GM10266 (cell line): ENCODE measurements around the gene HNRNPL.

Source experiments
- DNase-seq: peaks from one replicate; pipeline ENCODE4 v3.0.0; 2012; ENCODE audit errors: extremely low spot score
- TF ChIP-seq, protein P1 (sequence below): IDR thresholded peaks from 2 replicates; pipeline ENCODE4 v1.5.1; 2012; ENCODE audit warnings: mild to moderate bottlenecking, low read depth; ENCODE audit not compliant: control insufficient read depth, insufficient read depth; ENCODE audit errors: missing control alignments

HNRNPL gene

GRCh38 chr19:38849860-38850435 lies at the start of gene HNRNPL:
Gene HNRNPL (minus strand): TSS chr19:38849986. CDS start chr19:38849966, 20 bp downstream.
- TF ChIP-seq, protein P1, sequence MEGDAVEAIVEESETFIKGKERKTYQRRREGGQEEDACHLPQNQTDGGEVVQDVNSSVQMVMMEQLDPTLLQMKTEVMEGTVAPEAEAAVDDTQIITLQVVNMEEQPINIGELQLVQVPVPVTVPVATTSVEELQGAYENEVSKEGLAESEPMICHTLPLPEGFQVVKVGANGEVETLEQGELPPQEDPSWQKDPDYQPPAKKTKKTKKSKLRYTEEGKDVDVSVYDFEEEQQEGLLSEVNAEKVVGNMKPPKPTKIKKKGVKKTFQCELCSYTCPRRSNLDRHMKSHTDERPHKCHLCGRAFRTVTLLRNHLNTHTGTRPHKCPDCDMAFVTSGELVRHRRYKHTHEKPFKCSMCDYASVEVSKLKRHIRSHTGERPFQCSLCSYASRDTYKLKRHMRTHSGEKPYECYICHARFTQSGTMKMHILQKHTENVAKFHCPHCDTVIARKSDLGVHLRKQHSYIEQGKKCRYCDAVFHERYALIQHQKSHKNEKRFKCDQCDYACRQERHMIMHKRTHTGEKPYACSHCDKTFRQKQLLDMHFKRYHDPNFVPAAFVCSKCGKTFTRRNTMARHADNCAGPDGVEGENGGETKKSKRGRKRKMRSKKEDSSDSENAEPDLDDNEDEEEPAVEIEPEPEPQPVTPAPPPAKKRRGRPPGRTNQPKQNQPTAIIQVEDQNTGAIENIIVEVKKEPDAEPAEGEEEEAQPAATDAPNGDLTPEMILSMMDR = peak; percentile 53
- peak; percentile 98 for DNase-seq

- DNase-seq = no peak
- TF ChIP-seq, protein P1 = no peak
Observed at GRCh38 chr19:38898788-38899446, 49.1 kb upstream of the HNRNPL start.

GRCh38 chr19:38894968-38895367 lies 45.2 kb upstream of the HNRNPL start:
- TF ChIP-seq, protein P1 = no peak
- DNase-seq = no peak

DNA sequence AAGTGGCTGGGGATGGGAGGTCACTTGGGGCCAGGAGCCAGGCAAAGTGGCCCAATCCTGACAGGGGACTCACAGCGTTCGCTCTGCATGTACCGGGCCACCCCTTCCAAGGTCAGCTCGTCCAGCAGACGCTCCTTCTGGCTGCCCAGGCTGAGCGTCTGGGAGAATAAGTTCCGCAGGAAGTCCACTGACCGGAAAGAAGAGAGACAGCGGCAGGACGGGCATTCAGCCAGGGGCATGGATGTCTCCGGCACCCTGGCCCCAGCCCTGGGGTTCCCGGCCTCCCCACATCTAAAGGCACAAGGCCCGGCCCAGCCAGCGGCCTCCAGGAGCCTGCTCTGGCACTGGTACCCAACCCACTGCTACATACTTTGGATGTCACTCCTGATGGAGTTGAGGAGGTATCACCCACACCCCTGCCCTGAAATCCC lies 43.6 kb upstream of the HNRNPL start:
- TF ChIP-seq, protein P1 = no peak
- DNase-seq = no peak

DNA sequence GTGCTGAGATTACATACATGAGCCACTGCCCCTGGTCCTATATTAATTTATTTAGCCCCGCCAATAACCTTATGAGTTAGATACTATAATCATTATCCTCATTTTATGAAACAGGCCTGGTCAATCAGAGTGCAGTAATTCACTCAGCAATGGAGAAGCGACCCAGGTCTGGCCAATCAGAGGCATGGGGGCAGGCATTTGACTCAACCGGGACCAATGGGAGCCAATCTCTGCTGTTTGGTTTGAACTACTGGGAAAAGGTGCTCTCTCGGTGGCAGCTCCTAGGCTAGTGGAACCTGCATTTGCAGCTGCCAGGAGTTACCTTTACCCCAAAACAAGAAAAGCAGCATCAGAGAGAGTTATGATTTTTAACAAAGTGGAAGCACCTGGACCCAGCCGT lies 43.1 kb upstream of the HNRNPL start:
- no peak for DNase-seq
- TF ChIP-seq, protein P1 = no peak

DNA sequence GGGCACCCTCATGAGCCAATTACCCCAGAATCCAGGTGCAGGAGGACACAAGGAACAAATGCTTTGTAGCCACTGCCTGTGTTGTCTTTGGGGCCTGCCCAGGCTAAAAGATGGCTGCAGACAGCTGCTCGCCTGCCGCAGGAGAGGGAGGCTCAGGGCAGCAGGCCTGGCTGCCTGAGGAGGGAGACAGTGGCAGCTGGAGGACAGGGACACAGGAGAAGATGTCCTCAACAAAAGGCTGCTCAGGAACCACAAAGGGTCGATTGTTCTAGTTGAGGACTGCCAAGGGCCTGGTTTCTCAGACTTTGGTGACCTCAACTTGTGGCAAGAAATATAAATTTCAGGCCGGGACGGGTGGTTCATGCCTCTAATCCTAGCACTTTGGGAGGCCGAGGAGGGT lies 42.0 kb upstream of the HNRNPL start:
- TF ChIP-seq, protein P1 = no peak

DNA sequence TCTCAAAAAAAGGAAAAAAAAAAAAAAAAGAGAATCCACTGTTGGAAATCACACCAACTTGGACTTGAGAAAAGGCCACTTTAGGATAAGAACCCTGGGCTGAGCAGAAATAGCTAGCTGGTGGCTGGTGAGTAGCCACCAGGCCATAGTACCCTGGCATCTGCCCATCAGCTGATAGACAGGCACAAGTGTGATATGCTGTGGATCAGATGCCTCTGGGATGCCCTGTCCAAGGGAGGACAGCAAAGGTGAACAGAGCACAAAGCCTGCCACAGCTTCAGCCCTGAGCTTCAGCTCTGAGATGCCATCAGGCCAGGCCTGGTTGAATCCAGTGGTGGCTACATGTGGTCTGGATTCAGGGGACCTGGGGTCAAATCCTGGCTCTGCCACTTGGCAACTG lies 40.9 kb upstream of the HNRNPL start:
- TF ChIP-seq, protein P1 = no peak
- no peak for DNase-seq

More for the DNA sequence above, 42.0 kb upstream of the HNRNPL start:
- DNase-seq = no peak
